Neural progenitor cell (in vitro differentiated cells): ENCODE data around the gene TIAM2. TPM values are rescaled to one million over a fixed set of nuclear protein-coding genes. Genes with fewer than 3 reads are reported as not detected.

Experiments
- DNase-seq: peaks from one replicate; pipeline ENCODE4 v3.0.0-alpha.2; 2016; ENCODE audit warnings: low spot score
- H2AFZ ChIP-seq: fragments of 200-600 bp; sonication (generic); replicated peaks from 2 replicates; pipeline ENCODE4 v1.6.1; 2016; ENCODE audit warnings: antibody characterized with exemption
- H3F3A ChIP-seq: fragments of 200-600 bp; sonication (generic); 2 replicates; pipeline ENCODE4 v1.6.1; 2016; ENCODE audit warnings: antibody characterized with exemption, low read depth
- H3K27ac ChIP-seq: fragments of 200-600 bp; sonication (generic); 2 replicates; pipeline ENCODE4 v1.5.1; 2016; ENCODE audit warnings: mild to moderate bottlenecking
- H3K27me3 ChIP-seq: fragments of 200-600 bp; sonication (generic); 2 replicates; pipeline ENCODE4 v1.6.1; 2016; ENCODE audit warnings: mild to moderate bottlenecking, moderate library complexity
- H3K36me3 ChIP-seq: fragments of 200-600 bp; sonication (generic); 2 replicates; pipeline ENCODE4 v1.5.1; 2016
- H3K4me1 ChIP-seq: fragments of 200-600 bp; sonication (generic); 2 replicates; pipeline ENCODE4 v1.6.1; 2016; ENCODE audit warnings: mixed run types
- H3K4me2 ChIP-seq: fragments of 200-600 bp; sonication (generic); 2 replicates; pipeline ENCODE4 v1.6.1; 2016
- H3K4me3 ChIP-seq: fragments of 200-600 bp; sonication (generic); 2 replicates; pipeline ENCODE4 v1.5.1; 2016
- H3K79me2 ChIP-seq: fragments of 200-600 bp; sonication (generic); 2 replicates; pipeline ENCODE4 v1.6.1; 2016; ENCODE audit warnings: low read depth
- H3K9ac ChIP-seq: fragments of 200-600 bp; sonication (generic); 2 replicates; pipeline ENCODE4 v1.6.1; 2016
- H3K9me3 ChIP-seq: fragments of 200-600 bp; sonication (generic); 2 replicates; pipeline ENCODE4 v1.5.1; 2016; ENCODE audit warnings: low read depth
- H4K20me1 ChIP-seq: fragments of 200-600 bp; sonication (generic); 2 replicates; pipeline ENCODE4 v1.6.1; 2016; ENCODE audit warnings: low read depth
- H3K27ac Mint-ChIP-seq: 3 replicates; pipeline ENCODE4 v1.8.0; 2021; ENCODE audit warnings: mixed read lengths
- H3K27me3 Mint-ChIP-seq: 2 replicates; pipeline ENCODE4 v1.8.0; 2022; ENCODE audit warnings: low read depth, mild to moderate bottlenecking, inconsistent platforms, moderate library complexity, mixed read lengths; ENCODE audit not compliant: insufficient read depth
- H3K36me3 Mint-ChIP-seq: 3 replicates; pipeline ENCODE4 v1.8.0; 2021; ENCODE audit warnings: mixed read lengths
- H3K4me1 Mint-ChIP-seq: 3 replicates; pipeline ENCODE4 v1.8.0; 2021; ENCODE audit warnings: mixed read lengths
- H3K4me3 Mint-ChIP-seq: 3 replicates; pipeline ENCODE4 v1.8.0; 2021; ENCODE audit warnings: mild to moderate bottlenecking, moderate library complexity, mixed read lengths
- H3K9me3 Mint-ChIP-seq: 3 replicates; pipeline ENCODE4 v1.8.0; 2020; ENCODE audit warnings: mixed read lengths
- CTCF ChIP-seq: fragments of 200-600 bp; sonication (generic); IDR thresholded peaks from 2 replicates; pipeline ENCODE4 v1.5.1; 2017; ENCODE audit warnings: antibody characterized with exemption, mild to moderate bottlenecking
- EZH2 ChIP-seq: fragments of 200-600 bp; sonication (generic); IDR thresholded peaks from 2 replicates; pipeline ENCODE4 v1.6.1; 2017; ENCODE audit warnings: antibody characterized with exemption, mild to moderate bottlenecking, moderate library complexity
- EZH2phosphoT487 ChIP-seq: fragments of 200-600 bp; sonication (generic); IDR thresholded peaks from 2 replicates; pipeline ENCODE4 v1.6.1; 2017; ENCODE audit warnings: antibody characterized with exemption
- total RNA-seq: library from RNA; depleted of rRNA; stranded (reverse); fragments of >200 nt; gene quantifications from 2 replicates; pipeline ENCODE4 v1.2.3, GENCODE V29; 2015; ENCODE audit warnings: low replicate concordance

TIAM2 gene
- total RNA-seq, 1 donor from 2014 or later = 22.8 TPM

DNA sequence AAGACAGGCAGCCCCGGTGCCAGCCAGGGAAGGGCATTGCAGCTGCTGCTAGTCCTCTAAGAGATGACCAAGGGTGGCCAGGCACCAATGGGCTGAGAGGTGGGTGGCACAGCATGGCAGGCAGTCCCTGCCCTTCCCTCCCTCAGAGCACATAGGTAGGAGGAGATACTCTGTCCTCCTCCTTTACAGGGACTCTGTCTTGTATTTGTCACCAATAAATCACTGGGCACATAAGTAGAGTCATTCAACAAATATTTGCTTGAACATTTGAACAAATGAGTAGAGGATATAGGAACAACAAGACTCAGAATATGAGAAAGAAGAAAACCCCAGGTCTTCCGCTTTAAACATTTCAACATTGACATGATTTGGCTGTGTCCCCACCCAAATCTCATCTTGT is 199.3 kb downstream of the TIAM2 start:
- no peak for DNase-seq
- no peak overlapping the region for H3K27ac ChIP-seq
- H4K20me1 ChIP-seq = no peaks in the 10 kb centered on the region
- H3K79me2 ChIP-seq = no peaks in the 10 kb centered on the region
- peaks cover 8% of the 10 kb centered on the region for H3K27me3 Mint-ChIP-seq
- no peak overlapping the region for H3K27ac Mint-ChIP-seq
- H3K36me3 Mint-ChIP-seq = peaks cover 40% of the 10 kb centered on the region
- no peak overlapping the region for H2AFZ ChIP-seq
- no peak overlapping the region for H3K4me3 ChIP-seq
- no peak for TF ChIP-seq EZH2phosphoT487
- TF ChIP-seq CTCF = no peak
- TF ChIP-seq EZH2 = no peak
- no peaks in the 10 kb centered on the region for H3F3A ChIP-seq
- no peak overlapping the region for H3K4me3 Mint-ChIP-seq
- peaks cover 18% of the 10 kb centered on the region for H3K4me1 Mint-ChIP-seq
- H3K9ac ChIP-seq = no peak overlapping the region
- no peaks in the 10 kb centered on the region for H3K36me3 ChIP-seq
- peaks cover 20% of the 10 kb centered on the region for H3K9me3 Mint-ChIP-seq
- H3K4me2 ChIP-seq = no peak overlapping the region
- H3K9me3 ChIP-seq = no peaks in the 10 kb centered on the region
- H3K27me3 ChIP-seq = no peaks in the 10 kb centered on the region
- no peaks in the 10 kb centered on the region for H3K4me1 ChIP-seq

DNA sequence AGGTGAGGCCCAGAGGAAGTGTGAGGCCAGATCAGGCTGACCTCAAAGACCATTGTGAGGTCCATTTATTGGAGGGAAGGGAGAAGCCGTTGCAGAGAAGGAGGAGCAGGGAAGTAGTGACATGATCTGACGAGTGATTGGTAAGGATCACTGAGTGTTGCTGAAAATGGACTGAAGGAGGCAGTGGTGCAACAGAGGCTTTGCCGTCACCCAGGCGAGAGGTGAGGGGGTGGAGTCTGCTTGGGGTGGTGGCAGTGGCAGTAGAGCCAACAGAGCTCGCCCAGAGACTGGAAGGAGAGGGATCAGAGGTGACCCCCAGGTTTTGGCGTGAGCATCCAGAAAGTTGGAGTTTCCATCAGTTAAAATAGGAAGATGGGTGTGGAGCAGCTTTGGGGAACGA is 200.8 kb downstream of the TIAM2 start:
- no peaks in the 10 kb centered on the region for H3K9me3 ChIP-seq
- peaks cover 14% of the 10 kb centered on the region for H3K4me1 Mint-ChIP-seq
- no peak overlapping the region for H2AFZ ChIP-seq
- H3K27ac Mint-ChIP-seq = no peak overlapping the region
- no peak overlapping the region for H3K4me3 ChIP-seq
- peaks cover 20% of the 10 kb centered on the region for H3K9me3 Mint-ChIP-seq
- no peaks in the 10 kb centered on the region for H3K4me1 ChIP-seq
- H3K4me3 Mint-ChIP-seq = no peak overlapping the region
- H3K4me2 ChIP-seq = no peak overlapping the region
- no peaks in the 10 kb centered on the region for H3K36me3 ChIP-seq
- no peaks in the 10 kb centered on the region for H3K27me3 ChIP-seq
- peaks cover 38% of the 10 kb centered on the region for H3K36me3 Mint-ChIP-seq
- no peak for DNase-seq
- H4K20me1 ChIP-seq = no peaks in the 10 kb centered on the region
- H3K27me3 Mint-ChIP-seq = peaks cover 9% of the 10 kb centered on the region
- no peak overlapping the region for H3K9ac ChIP-seq
- H3F3A ChIP-seq = no peaks in the 10 kb centered on the region
- no peaks in the 10 kb centered on the region for H3K79me2 ChIP-seq
- TF ChIP-seq EZH2phosphoT487 (no peak), CTCF (no peak), EZH2 (no peak)
- H3K27ac ChIP-seq = no peak overlapping the region

GRCh38 chr6:155196911-155197310 is 201.8 kb downstream of the TIAM2 start:
- H3K36me3 Mint-ChIP-seq = peaks cover 39% of the 10 kb centered on the region

More at GRCh38 chr6:155196911-155197310, 201.8 kb downstream of the TIAM2 start:
- no peaks in the 10 kb centered on the region for H3K9me3 ChIP-seq
- H3K4me3 ChIP-seq = no peak overlapping the region
- no peaks in the 10 kb centered on the region for H3K36me3 ChIP-seq
- no peaks in the 10 kb centered on the region for H3K27me3 ChIP-seq
- H3K4me2 ChIP-seq = no peak overlapping the region
- no peaks in the 10 kb centered on the region for H4K20me1 ChIP-seq
- TF ChIP-seq CTCF (no peak), EZH2 (no peak), EZH2phosphoT487 (no peak)
- DNase-seq = no peak
- Mint-ChIP-seq H3K27me3 (peaks cover 10% of the 10 kb centered on the region), H3K4me1 (peaks cover 14% of the 10 kb centered on the region), H3K9me3 (peaks cover 18% of the 10 kb centered on the region), H3K27ac (no peak overlapping the region), H3K4me3 (no peak overlapping the region)
- no peaks in the 10 kb centered on the region for H3K4me1 ChIP-seq
- no peaks in the 10 kb centered on the region for H3F3A ChIP-seq
- H3K27ac ChIP-seq = no peak overlapping the region
- no peak overlapping the region for H3K9ac ChIP-seq
- no peak overlapping the region for H2AFZ ChIP-seq
- no peaks in the 10 kb centered on the region for H3K79me2 ChIP-seq
